Measurements from ENCODE around the gene MLH1.

MLH1 gene

DNA sequence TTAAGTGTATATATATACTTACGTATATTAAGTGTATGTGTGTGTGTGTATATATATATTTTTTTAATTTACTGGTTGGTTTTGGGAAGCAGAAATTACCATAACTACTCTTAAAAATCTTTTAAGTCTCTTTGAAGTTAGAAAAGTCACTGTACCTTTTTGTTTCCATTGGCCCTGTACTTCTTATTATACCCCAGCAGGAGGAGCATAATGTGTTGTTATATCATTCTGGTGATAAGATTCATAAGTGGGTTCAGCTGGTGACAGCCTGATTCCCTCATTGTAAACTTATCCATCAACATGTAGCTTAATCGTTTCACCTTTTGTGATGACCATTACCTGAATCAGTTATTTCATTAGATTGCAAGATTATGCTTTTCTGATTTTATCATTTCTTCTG is 30.8 kb downstream of the MLH1 start:
- peak; percentile 22 for DNase-seq (ENCODE audit: low spot score)
- in situ Hi-C loops (cut with MboI; ENCODE audit: low pct_unique_long_range_greater_than_20kb, low sequenced_read_pairs, unreplicated experiment): no loop called here
- TF ChIP-seq, protein P1, sequence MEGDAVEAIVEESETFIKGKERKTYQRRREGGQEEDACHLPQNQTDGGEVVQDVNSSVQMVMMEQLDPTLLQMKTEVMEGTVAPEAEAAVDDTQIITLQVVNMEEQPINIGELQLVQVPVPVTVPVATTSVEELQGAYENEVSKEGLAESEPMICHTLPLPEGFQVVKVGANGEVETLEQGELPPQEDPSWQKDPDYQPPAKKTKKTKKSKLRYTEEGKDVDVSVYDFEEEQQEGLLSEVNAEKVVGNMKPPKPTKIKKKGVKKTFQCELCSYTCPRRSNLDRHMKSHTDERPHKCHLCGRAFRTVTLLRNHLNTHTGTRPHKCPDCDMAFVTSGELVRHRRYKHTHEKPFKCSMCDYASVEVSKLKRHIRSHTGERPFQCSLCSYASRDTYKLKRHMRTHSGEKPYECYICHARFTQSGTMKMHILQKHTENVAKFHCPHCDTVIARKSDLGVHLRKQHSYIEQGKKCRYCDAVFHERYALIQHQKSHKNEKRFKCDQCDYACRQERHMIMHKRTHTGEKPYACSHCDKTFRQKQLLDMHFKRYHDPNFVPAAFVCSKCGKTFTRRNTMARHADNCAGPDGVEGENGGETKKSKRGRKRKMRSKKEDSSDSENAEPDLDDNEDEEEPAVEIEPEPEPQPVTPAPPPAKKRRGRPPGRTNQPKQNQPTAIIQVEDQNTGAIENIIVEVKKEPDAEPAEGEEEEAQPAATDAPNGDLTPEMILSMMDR (IDR thresholded peaks at IDR 0.05; ENCODE audit: extremely low read depth, insufficient read depth, missing control alignments): peak; percentile 53

DNA sequence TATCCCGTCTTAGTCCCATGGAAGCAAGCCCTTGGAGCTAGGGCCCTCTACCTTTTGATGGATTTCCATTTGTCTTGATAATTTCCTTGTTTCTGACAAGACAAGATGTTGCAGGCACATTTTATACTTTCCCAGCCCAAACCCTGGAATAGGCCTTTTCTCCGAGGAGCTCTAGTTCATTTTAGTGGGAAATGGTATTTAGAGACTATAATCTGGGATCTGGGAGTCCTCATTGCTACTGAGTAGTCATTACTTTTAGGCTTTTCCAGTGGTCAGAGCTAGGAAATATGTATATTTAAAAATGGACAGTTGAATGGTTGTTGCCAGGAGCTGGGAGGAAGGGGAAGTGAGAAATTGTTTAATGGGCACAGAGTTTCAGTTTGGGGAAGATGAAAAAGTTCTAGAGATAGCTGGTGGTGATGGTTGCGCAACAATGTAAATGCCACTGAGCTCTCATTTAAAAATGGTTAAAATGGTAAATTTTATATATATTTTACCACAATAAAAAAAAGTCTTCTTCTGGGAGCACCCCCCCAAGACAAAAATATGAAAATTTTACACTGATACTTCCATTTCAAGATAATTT is 31.6 kb downstream of the MLH1 start:
- no peak for DNase-seq (ENCODE audit: low spot score)
- TF ChIP-seq, protein P1 (IDR thresholded peaks at IDR 0.05; ENCODE audit: extremely low read depth, insufficient read depth, missing control alignments): no peak
- in situ Hi-C loops (cut with MboI; ENCODE audit: low pct_unique_long_range_greater_than_20kb, low sequenced_read_pairs, unreplicated experiment): no loop called here

DNA sequence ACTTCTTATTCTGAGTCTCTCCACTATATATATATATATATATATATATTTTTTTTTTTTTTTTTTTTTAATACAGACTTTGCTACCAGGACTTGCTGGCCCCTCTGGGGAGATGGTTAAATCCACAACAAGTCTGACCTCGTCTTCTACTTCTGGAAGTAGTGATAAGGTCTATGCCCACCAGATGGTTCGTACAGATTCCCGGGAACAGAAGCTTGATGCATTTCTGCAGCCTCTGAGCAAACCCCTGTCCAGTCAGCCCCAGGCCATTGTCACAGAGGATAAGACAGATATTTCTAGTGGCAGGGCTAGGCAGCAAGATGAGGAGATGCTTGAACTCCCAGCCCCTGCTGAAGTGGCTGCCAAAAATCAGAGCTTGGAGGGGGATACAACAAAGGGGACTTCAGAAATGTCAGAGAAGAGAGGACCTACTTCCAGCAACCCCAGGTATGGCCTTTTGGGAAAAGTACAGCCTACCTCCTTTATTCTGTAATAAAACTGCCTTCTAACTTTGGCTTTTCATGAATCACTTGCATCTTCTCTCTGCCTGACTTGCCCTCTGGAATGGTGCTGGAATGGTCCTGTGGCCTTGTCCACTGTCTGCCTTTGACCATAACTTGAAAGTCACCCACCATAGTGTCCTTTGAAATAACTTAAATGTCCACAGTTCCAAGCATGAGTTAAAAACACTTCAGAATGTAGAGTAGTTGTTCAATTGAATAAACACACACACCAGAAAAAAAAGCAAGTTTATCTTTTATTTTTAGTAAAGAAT is 32.4 kb downstream of the MLH1 start:
- TF ChIP-seq, protein P1 (IDR thresholded peaks at IDR 0.05; ENCODE audit: extremely low read depth, insufficient read depth, missing control alignments): no peak
- no peak for DNase-seq (ENCODE audit: low spot score)
- in situ Hi-C loops (cut with MboI; ENCODE audit: low pct_unique_long_range_greater_than_20kb, low sequenced_read_pairs, unreplicated experiment): no loop called here

DNA sequence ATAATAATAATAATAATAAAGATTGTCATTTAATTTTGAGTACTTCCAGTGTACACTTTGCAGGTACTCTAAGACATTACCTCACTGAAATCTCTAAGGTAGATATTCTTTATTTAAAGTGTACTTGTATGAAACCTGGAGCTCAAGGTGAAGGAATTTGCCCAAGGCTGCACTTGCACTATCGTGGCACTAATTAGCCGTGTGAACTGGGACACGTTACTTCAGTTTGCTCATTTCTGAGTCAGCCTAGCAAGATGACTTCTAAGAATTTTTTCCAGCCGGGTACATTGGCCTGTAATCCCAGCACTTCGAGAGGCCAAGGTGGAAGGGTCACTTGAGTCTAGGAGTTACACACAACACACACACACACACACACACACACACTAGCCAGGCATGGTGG is 33.5 kb downstream of the MLH1 start:
- TF ChIP-seq, protein P1 (IDR thresholded peaks at IDR 0.05; ENCODE audit: extremely low read depth, insufficient read depth, missing control alignments): no peak
- in situ Hi-C loops (cut with MboI; ENCODE audit: low pct_unique_long_range_greater_than_20kb, low sequenced_read_pairs, unreplicated experiment): no loop called here
- no peak for DNase-seq (ENCODE audit: low spot score)

DNA sequence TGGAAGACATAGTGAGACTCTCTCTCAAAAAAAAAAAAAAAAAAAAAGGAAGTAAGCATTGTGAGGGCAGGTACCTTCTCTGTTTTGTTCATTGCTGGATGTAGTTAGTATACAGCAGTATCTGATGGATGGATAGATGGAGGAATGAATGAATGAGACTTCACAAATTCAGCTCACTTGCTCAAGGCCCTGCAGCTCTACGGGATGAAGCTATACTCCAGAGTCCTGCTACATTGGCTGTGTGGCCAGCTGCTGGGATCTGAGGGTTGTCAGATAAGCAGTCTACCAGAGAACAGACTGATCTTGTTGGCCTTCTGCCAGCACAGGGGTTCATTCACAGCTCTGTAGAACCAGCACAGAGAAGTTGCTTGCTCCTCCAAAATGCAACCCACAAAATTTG is 35.0 kb downstream of the MLH1 start:
- in situ Hi-C loops (cut with MboI; ENCODE audit: low pct_unique_long_range_greater_than_20kb, low sequenced_read_pairs, unreplicated experiment): no loop called here
- TF ChIP-seq, protein P1 (IDR thresholded peaks at IDR 0.05; ENCODE audit: extremely low read depth, insufficient read depth, missing control alignments): no peak
- DNase-seq (ENCODE audit: low spot score): no peak

DNA sequence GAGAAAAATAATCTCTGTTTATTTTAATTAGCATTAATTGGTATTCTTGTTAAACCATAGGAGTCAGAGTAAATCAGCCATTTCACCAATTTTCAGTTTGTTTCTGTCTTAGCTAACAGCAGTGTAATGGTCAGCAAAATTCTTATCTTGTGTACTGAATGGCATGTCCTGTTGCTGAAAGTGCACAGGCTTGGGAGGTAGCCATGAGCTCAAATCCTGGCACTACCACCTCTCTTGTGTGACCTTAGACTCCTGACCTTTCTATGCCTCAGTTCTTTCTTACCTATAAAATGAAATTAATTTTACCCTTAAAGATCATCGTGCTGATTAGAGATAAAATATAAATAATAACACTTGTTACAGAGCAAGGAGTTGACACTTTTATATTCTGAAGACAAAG is 35.8 kb downstream of the MLH1 start:
- in situ Hi-C loops (cut with MboI; ENCODE audit: low pct_unique_long_range_greater_than_20kb, low sequenced_read_pairs, unreplicated experiment): no loop called here
- no peak for DNase-seq (ENCODE audit: low spot score)

More for the DNA sequence above, 35.8 kb downstream of the MLH1 start:
- TF ChIP-seq, protein P1 (IDR thresholded peaks at IDR 0.05; ENCODE audit: extremely low read depth, insufficient read depth, missing control alignments): no peak
